Loucy (cell line): ENCODE results near the gene APRT.

Experiments
- CTCF ChIP-seq: fragments of 200-600 bp; sonication (generic); conservative IDR thresholded peaks from 2 replicates; pipeline ENCODE4 v1.5.1; 2014; ENCODE audit warnings: mild to moderate bottlenecking, antibody characterized with exemption, low read length
- EZH2phosphoT487 ChIP-seq: fragments of 200-600 bp; IDR thresholded peaks from 2 replicates; pipeline ENCODE4 v1.6.1; 2018; ENCODE audit warnings: antibody characterized with exemption, mild to moderate bottlenecking, moderate library complexity, borderline replicate concordance

GRCh38 chr16:88763502-88764053 is 48.1 kb downstream of the APRT start:
- no peak for TF ChIP-seq CTCF
- TF ChIP-seq EZH2phosphoT487, result no peak
